Measurements from ENCODE around the gene GRK3.
"Not testable (repeated sequence)": the region's sequence is repeated elsewhere in the genome, so short reads cannot be mapped to it uniquely, and the experiment has no call there.

GRK3 gene

DNA sequence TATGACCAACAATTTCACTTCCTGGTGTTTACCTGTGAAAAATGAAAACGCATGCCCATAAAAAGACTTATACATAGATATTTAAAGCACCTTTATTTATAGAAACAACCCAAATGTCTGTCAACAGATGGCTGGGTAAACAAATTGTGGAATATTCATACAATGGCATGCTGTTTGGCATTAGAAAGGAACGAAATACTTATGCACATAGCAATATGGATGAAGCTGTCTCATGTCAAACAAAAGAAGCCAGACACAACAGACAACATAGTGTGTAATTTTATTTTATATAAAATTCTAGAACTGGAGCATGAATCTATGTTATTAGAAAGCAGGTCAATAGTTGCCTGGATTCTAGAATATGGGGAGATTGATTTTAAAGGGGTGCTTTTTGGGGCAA is 38.0 kb downstream of the GRK3 start:
- Histone ChIP-seq H3K36me3 (replicated peaks in 1 of 2; ENCODE audit: control insufficient read depth in 2 of 2, insufficient read depth in 2 of 2, low read length in 2 of 2) (no peaks in the 10 kb centered on the region), H3K4ac (ENCODE audit: low read length) (no peak overlapping the region), H4K91ac (ENCODE audit: low read depth, low read length, poor library complexity) (no peak overlapping the region), H2AK5ac (ENCODE audit: low read depth, low read length) (no peak overlapping the region), H4K8ac (ENCODE audit: low read depth, low read length) (no peak overlapping the region), H3K27ac (replicated peaks; ENCODE audit: low read length) (no peak overlapping the region), H2BK12ac (ENCODE audit: low read length) (no peak overlapping the region), H3K27me3 (ENCODE audit: control insufficient read depth in 3 of 3, insufficient read depth in 3 of 3, low read depth in 1 of 3, low read length in 3 of 3) (no peaks in the 10 kb centered on the region), H3K4me2 (ENCODE audit: insufficient read depth, low read length, poor library complexity, severe bottlenecking) (no peak overlapping the region), H2AFZ (ENCODE audit: low read length) (no peak overlapping the region), H3K4me1 (ENCODE audit: control insufficient read depth in 2 of 2, insufficient read depth in 1 of 2, low read depth in 1 of 2, low read length in 2 of 2) (no peaks in the 10 kb centered on the region), H3K14ac (ENCODE audit: low read length) (no peak overlapping the region), H3K23ac (ENCODE audit: low read depth, low read length, poor library complexity) (no peak overlapping the region), H2BK120ac (ENCODE audit: low read depth, low read length) (no peak overlapping the region), H2BK5ac (ENCODE audit: low read length) (no peak overlapping the region), H3K9me3 (replicated peaks in 1 of 2; ENCODE audit: control insufficient read depth in 2 of 2, insufficient read depth in 1 of 2, low read depth in 1 of 2, low read length in 2 of 2) (peaks cover 0 to 3% of the 10 kb centered on the region in 2 donors), H3K9ac (ENCODE audit: low read depth, low read length, poor library complexity) (no peak overlapping the region), H3K79me1 (ENCODE audit: low read depth, low read length) (no peaks in the 10 kb centered on the region), H2BK15ac (ENCODE audit: low read length) (no peak overlapping the region), H3K18ac (ENCODE audit: low read length) (no peak overlapping the region), H3K4me3 (ENCODE audit: low read length in 2 of 2) (no peak overlapping the region)
- no CpG with 5 or more reads among the region's 2 CpGs for WGBS, 2 donors (ENCODE audit: extremely low coverage in 2 of 2, insufficient read length in 2 of 2, insufficient replicate concordance in 1 of 2)
- no peak for DNase-seq (ENCODE audit: low spot score)

DNA sequence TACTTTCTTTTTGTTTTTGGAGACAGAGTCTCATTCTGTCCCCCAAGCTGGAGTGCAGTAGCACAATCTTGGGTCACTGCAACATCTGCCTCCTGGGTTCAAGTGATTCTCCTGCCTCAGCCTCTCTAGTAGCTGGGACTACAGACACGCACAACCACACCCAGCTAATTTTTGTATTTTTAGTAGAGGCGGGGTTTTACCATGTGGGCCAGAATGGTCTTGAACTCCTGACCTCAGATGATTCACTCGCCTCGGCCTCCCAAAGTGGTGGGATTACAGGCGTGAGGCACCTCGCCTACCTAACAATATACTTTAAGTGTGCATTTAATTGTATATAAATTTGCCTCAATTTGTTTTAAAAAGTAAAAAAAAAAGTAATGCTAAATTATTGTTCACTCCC is 38.4 kb downstream of the GRK3 start:
- no peak overlapping the region for H3K14ac ChIP-seq (ENCODE audit: low read length)
- H3K27ac ChIP-seq (replicated peaks; ENCODE audit: low read length) = no peak overlapping the region
- no peak overlapping the region for H2AK5ac ChIP-seq (ENCODE audit: low read depth, low read length)
- H3K79me1 ChIP-seq (ENCODE audit: low read depth, low read length) = no peaks in the 10 kb centered on the region
- H2BK120ac ChIP-seq (ENCODE audit: low read depth, low read length) = no peak overlapping the region
- H3K9me3 ChIP-seq (replicated peaks in 1 of 2; ENCODE audit: control insufficient read depth in 2 of 2, insufficient read depth in 1 of 2, low read depth in 1 of 2, low read length in 2 of 2) = no peaks in the 10 kb centered on the region
- H4K8ac ChIP-seq (ENCODE audit: low read depth, low read length) = no peak overlapping the region
- no peak overlapping the region for H2BK15ac ChIP-seq (ENCODE audit: low read length)
- no peak overlapping the region for H3K18ac ChIP-seq (ENCODE audit: low read length)
- H2BK5ac ChIP-seq (ENCODE audit: low read length) = no peak overlapping the region
- no peak overlapping the region for H2AFZ ChIP-seq (ENCODE audit: low read length)
- H3K27me3 ChIP-seq (ENCODE audit: control insufficient read depth in 3 of 3, insufficient read depth in 3 of 3, low read depth in 1 of 3, low read length in 3 of 3) = no peaks in the 10 kb centered on the region
- no peak overlapping the region for H3K9ac ChIP-seq (ENCODE audit: low read depth, low read length, poor library complexity)
- H2BK12ac ChIP-seq (ENCODE audit: low read length) = no peak overlapping the region
- no peaks in the 10 kb centered on the region for H3K36me3 ChIP-seq (replicated peaks in 1 of 2; ENCODE audit: control insufficient read depth in 2 of 2, insufficient read depth in 2 of 2, low read length in 2 of 2)
- WGBS, 2 donors (ENCODE audit: extremely low coverage in 2 of 2, insufficient read length in 2 of 2, insufficient replicate concordance in 1 of 2) = no CpG with 5 or more reads among the region's 6 CpGs
- no peak overlapping the region for H3K23ac ChIP-seq (ENCODE audit: low read depth, low read length, poor library complexity)
- no peak for DNase-seq (ENCODE audit: low spot score)
- no peak overlapping the region for H4K91ac ChIP-seq (ENCODE audit: low read depth, low read length, poor library complexity)
- no peak overlapping the region for H3K4me2 ChIP-seq (ENCODE audit: insufficient read depth, low read length, poor library complexity, severe bottlenecking)
- no peak overlapping the region for H3K4me3 ChIP-seq (ENCODE audit: low read length in 2 of 2)
- no peak overlapping the region for H3K4ac ChIP-seq (ENCODE audit: low read length)
- H3K4me1 ChIP-seq (ENCODE audit: control insufficient read depth in 2 of 2, insufficient read depth in 1 of 2, low read depth in 1 of 2, low read length in 2 of 2) = no peaks in the 10 kb centered on the region

- WGBS, 2 donors (ENCODE audit: extremely low coverage in 2 of 2, insufficient read length in 2 of 2, insufficient replicate concordance in 1 of 2) = no CpG with 5 or more reads among the region's 3 CpGs
- not testable (repeated sequence) for H2BK5ac ChIP-seq (ENCODE audit: low read length)
Observed at GRCh38 chr22:25605146-25605545, 40.7 kb downstream of the GRK3 start.

GRCh38 chr22:25605565-25605964 is 41.1 kb downstream of the GRK3 start:
- H2BK5ac ChIP-seq (ENCODE audit: low read length); H3K9ac ChIP-seq (ENCODE audit: low read depth, low read length, poor library complexity); DNase-seq (ENCODE audit: low spot score); H3K9me3 ChIP-seq (replicated peaks in 1 of 2; ENCODE audit: control insufficient read depth in 2 of 2, insufficient read depth in 1 of 2, low read depth in 1 of 2, low read length in 2 of 2); H3K14ac ChIP-seq (ENCODE audit: low read length); H4K8ac ChIP-seq (ENCODE audit: low read depth, low read length); H2AK5ac ChIP-seq (ENCODE audit: low read depth, low read length); H3K4me3 ChIP-seq (ENCODE audit: low read length in 2 of 2); H3K4me1 ChIP-seq (ENCODE audit: control insufficient read depth in 2 of 2, insufficient read depth in 1 of 2, low read depth in 1 of 2, low read length in 2 of 2); H3K79me1 ChIP-seq (ENCODE audit: low read depth, low read length); H2AFZ ChIP-seq (ENCODE audit: low read length); H3K36me3 ChIP-seq (replicated peaks in 1 of 2; ENCODE audit: control insufficient read depth in 2 of 2, insufficient read depth in 2 of 2, low read length in 2 of 2); H2BK12ac ChIP-seq (ENCODE audit: low read length); H4K91ac ChIP-seq (ENCODE audit: low read depth, low read length, poor library complexity); H2BK15ac ChIP-seq (ENCODE audit: low read length); H3K4me2 ChIP-seq (ENCODE audit: insufficient read depth, low read length, poor library complexity, severe bottlenecking); H3K27ac ChIP-seq (replicated peaks; ENCODE audit: low read length); H2BK120ac ChIP-seq (ENCODE audit: low read depth, low read length); H3K4ac ChIP-seq (ENCODE audit: low read length); H3K27me3 ChIP-seq (ENCODE audit: control insufficient read depth in 3 of 3, insufficient read depth in 3 of 3, low read depth in 1 of 3, low read length in 3 of 3); H3K23ac ChIP-seq (ENCODE audit: low read depth, low read length, poor library complexity); H3K18ac ChIP-seq (ENCODE audit: low read length): not testable (repeated sequence)
- WGBS, 2 donors (ENCODE audit: extremely low coverage in 2 of 2, insufficient read length in 2 of 2, insufficient replicate concordance in 1 of 2) = no CpG with 5 or more reads among the region's 5 CpGs

More at GRCh38 chr22:25605146-25605545, 40.7 kb downstream of the GRK3 start:
- H3K9me3 ChIP-seq (replicated peaks in 1 of 2; ENCODE audit: control insufficient read depth in 2 of 2, insufficient read depth in 1 of 2, low read depth in 1 of 2, low read length in 2 of 2); H4K91ac ChIP-seq (ENCODE audit: low read depth, low read length, poor library complexity); H2AK5ac ChIP-seq (ENCODE audit: low read depth, low read length); H3K27ac ChIP-seq (replicated peaks; ENCODE audit: low read length); H2BK12ac ChIP-seq (ENCODE audit: low read length); H3K79me1 ChIP-seq (ENCODE audit: low read depth, low read length); H2BK120ac ChIP-seq (ENCODE audit: low read depth, low read length); H3K4ac ChIP-seq (ENCODE audit: low read length); H3K4me3 ChIP-seq (ENCODE audit: low read length in 2 of 2); H3K23ac ChIP-seq (ENCODE audit: low read depth, low read length, poor library complexity); H3K27me3 ChIP-seq (ENCODE audit: control insufficient read depth in 3 of 3, insufficient read depth in 3 of 3, low read depth in 1 of 3, low read length in 3 of 3); H2BK15ac ChIP-seq (ENCODE audit: low read length); DNase-seq (ENCODE audit: low spot score); H2AFZ ChIP-seq (ENCODE audit: low read length); H3K4me2 ChIP-seq (ENCODE audit: insufficient read depth, low read length, poor library complexity, severe bottlenecking); H3K14ac ChIP-seq (ENCODE audit: low read length); H3K36me3 ChIP-seq (replicated peaks in 1 of 2; ENCODE audit: control insufficient read depth in 2 of 2, insufficient read depth in 2 of 2, low read length in 2 of 2); H3K18ac ChIP-seq (ENCODE audit: low read length); H3K4me1 ChIP-seq (ENCODE audit: control insufficient read depth in 2 of 2, insufficient read depth in 1 of 2, low read depth in 1 of 2, low read length in 2 of 2); H4K8ac ChIP-seq (ENCODE audit: low read depth, low read length); H3K9ac ChIP-seq (ENCODE audit: low read depth, low read length, poor library complexity): not testable (repeated sequence)

Measured in neuronal stem cell (in vitro differentiated cells).